Chondrocyte (in vitro differentiated cells): ENCODE measurements around the gene MTA1. TPM values are rescaled to one million over a fixed set of nuclear protein-coding genes. Genes with fewer than 3 reads are reported as not detected.

Source experiments
- DNase-seq: peaks from one replicate; pipeline ENCODE4 v3.0.0; 2021; ENCODE audit warnings: mixed read lengths, low spot score
- H3K27ac Mint-ChIP-seq: one replicate; pipeline ENCODE4 v1.8.0; 2021; ENCODE audit warnings: mild to moderate bottlenecking, moderate library complexity, mixed read lengths; ENCODE audit not compliant: unreplicated experiment
- H3K27me3 Mint-ChIP-seq: 2 replicates; pipeline ENCODE4 v1.8.0; 2021; ENCODE audit warnings: low read depth, mixed read lengths
- H3K36me3 Mint-ChIP-seq: 2 replicates; pipeline ENCODE4 v1.8.0; 2021; ENCODE audit warnings: low read depth, mixed read lengths
- H3K4me1 Mint-ChIP-seq: 2 replicates; pipeline ENCODE4 v1.8.0; 2021; ENCODE audit warnings: low read depth, mild to moderate bottlenecking, mixed read lengths
- H3K4me3 Mint-ChIP-seq: one replicate; pipeline ENCODE4 v1.8.0; 2021; ENCODE audit warnings: mild to moderate bottlenecking, moderate library complexity, mixed read lengths; ENCODE audit not compliant: unreplicated experiment
- H3K9me3 Mint-ChIP-seq: 2 replicates; pipeline ENCODE4 v1.8.0; 2021; ENCODE audit warnings: low read depth, mixed read lengths
- CTCF ChIP-seq: fragments of 200-600 bp; sonication (generic); IDR thresholded peaks from 2 replicates; pipeline ENCODE4 v1.5.0; 2021; ENCODE audit warnings: antibody characterized with exemption, mild to moderate bottlenecking, moderate library complexity
- total RNA-seq: library from RNA; stranded (reverse); gene quantifications from 3 replicates; pipeline ENCODE4 v1.2.1, GENCODE V29; 2021

The MTA1 gene
- total RNA-seq, 1 donor from 2014 or later = 83.6 TPM

- no peak overlapping the region for H3K4me3 Mint-ChIP-seq
- no peak overlapping the region for H3K27ac Mint-ChIP-seq
- no peaks in the 10 kb centered on the region for H3K9me3 Mint-ChIP-seq
- no peaks in the 10 kb centered on the region for H3K27me3 Mint-ChIP-seq
- TF ChIP-seq CTCF = no peak
- DNase-seq = no peak
- peaks cover 4% of the 10 kb centered on the region for H3K36me3 Mint-ChIP-seq
- peaks cover 29% of the 10 kb centered on the region for H3K4me1 Mint-ChIP-seq
Measured at GRCh38 chr14:105422695-105423487, 3.3 kb downstream of the MTA1 start.

- Mint-ChIP-seq H3K27ac (no peak overlapping the region), H3K4me3 (no peak overlapping the region), H3K27me3 (no peaks in the 10 kb centered on the region), H3K4me1 (peaks cover 25% of the 10 kb centered on the region), H3K36me3 (peaks cover 7% of the 10 kb centered on the region), H3K9me3 (no peaks in the 10 kb centered on the region)
- TF ChIP-seq CTCF = no peak
- DNase-seq = no peak
Measured at GRCh38 chr14:105423488-105424195, 4.0 kb downstream of the MTA1 start.

- peaks cover 7% of the 10 kb centered on the region for H3K36me3 Mint-ChIP-seq
- no peaks in the 10 kb centered on the region for H3K27me3 Mint-ChIP-seq
- no peak overlapping the region for H3K27ac Mint-ChIP-seq
- TF ChIP-seq CTCF = no peak
- DNase-seq = no peak
- H3K4me3 Mint-ChIP-seq = no peak overlapping the region
- H3K9me3 Mint-ChIP-seq = no peaks in the 10 kb centered on the region
- peaks cover 21% of the 10 kb centered on the region for H3K4me1 Mint-ChIP-seq
Measured at GRCh38 chr14:105424861-105425260, 5.2 kb downstream of the MTA1 start.

- Mint-ChIP-seq H3K27me3 (no peaks in the 10 kb centered on the region), H3K4me3 (no peak overlapping the region), H3K36me3 (peaks cover 11% of the 10 kb centered on the region), H3K4me1 (peaks cover 29% of the 10 kb centered on the region), H3K9me3 (peaks cover 2% of the 10 kb centered on the region), H3K27ac (no peak overlapping the region)
- DNase-seq = no peak
- no peak for TF ChIP-seq CTCF
Measured at GRCh38 chr14:105425823-105426247, 6.2 kb downstream of the MTA1 start.

GRCh38 chr14:105426416-105427130 is 6.9 kb downstream of the MTA1 start:
- Mint-ChIP-seq H3K4me3 (no peak overlapping the region), H3K36me3 (peaks cover 13% of the 10 kb centered on the region), H3K27me3 (no peaks in the 10 kb centered on the region), H3K9me3 (peaks cover 3% of the 10 kb centered on the region), H3K27ac (no peak overlapping the region), H3K4me1 (peaks cover 26% of the 10 kb centered on the region)
- no peak for DNase-seq
- TF ChIP-seq CTCF = no peak
